GM23338 (cell line): ENCODE measurements around the gene SMG7. TPM values are rescaled to one million over a fixed set of nuclear protein-coding genes. Genes with fewer than 3 reads are reported as not detected.

Experiments
- ATAC-seq: fragments of 200-7000 bp; cut with Tn5 transposase; 3 replicates; pipeline ENCODE4 v1.9.1; 2020
- DNase-seq: peaks from one replicate; pipeline ENCODE4 v3.0.0-alpha.2; 2015; ENCODE audit warnings: low spot score
- H2AFZ ChIP-seq: fragments of 200-600 bp; sonication (generic); 2 replicates; pipeline ENCODE4 v1.8.0; 2016; ENCODE audit warnings: antibody characterized with exemption, mild to moderate bottlenecking, moderate library complexity
- H3F3A ChIP-seq: fragments of 200-600 bp; sonication (generic); replicated peaks from 2 replicates; pipeline ENCODE4 v1.8.0; 2017; ENCODE audit warnings: antibody characterized with exemption, mixed run types, low read depth
- H3K27ac ChIP-seq: fragments of 200-600 bp; sonication (generic); 2 replicates; pipeline ENCODE4 v1.6.1; 2016; ENCODE audit warnings: low read depth
- H3K27me3 ChIP-seq: fragments of 200-600 bp; sonication (generic); 2 replicates; pipeline ENCODE4 v1.8.0; 2016; ENCODE audit warnings: mild to moderate bottlenecking, mixed run types, moderate library complexity; ENCODE audit not compliant: insufficient read depth
- H3K36me3 ChIP-seq: fragments of 200-600 bp; sonication (generic); 2 replicates; pipeline ENCODE4 v1.8.0; 2016; ENCODE audit warnings: mild to moderate bottlenecking; ENCODE audit not compliant: insufficient read depth
- H3K4me1 ChIP-seq: fragments of 200-600 bp; sonication (generic); 2 replicates; pipeline ENCODE4 v1.8.0; 2016; ENCODE audit warnings: mild to moderate bottlenecking, moderate library complexity; ENCODE audit not compliant: insufficient read depth
- H3K4me2 ChIP-seq: fragments of 200-600 bp; sonication (generic); 2 replicates; pipeline ENCODE4 v1.7.1; 2017; ENCODE audit warnings: mixed run types
- H3K4me3 ChIP-seq: fragments of 200-600 bp; sonication (generic); 2 replicates; pipeline ENCODE4 v1.6.1; 2016; ENCODE audit warnings: mixed run types
- H3K79me2 ChIP-seq: fragments of 200-600 bp; sonication (generic); replicated peaks from 2 replicates; pipeline ENCODE4 v1.8.0; 2017; ENCODE audit warnings: mild to moderate bottlenecking; ENCODE audit not compliant: insufficient read depth
- H3K9me2 ChIP-seq: fragments of 200-600 bp; sonication (generic); 2 replicates; pipeline ENCODE4 v1.8.0; 2017; ENCODE audit not compliant: insufficient read depth
- H4K20me1 ChIP-seq: fragments of 200-600 bp; sonication (generic); replicated peaks from 2 replicates; pipeline ENCODE4 v1.8.0; 2017; ENCODE audit warnings: mild to moderate bottlenecking; ENCODE audit not compliant: insufficient read depth
- H3K27ac Mint-ChIP-seq: 2 replicates; pipeline ENCODE4 v1.8.0; 2020; ENCODE audit warnings: inconsistent platforms, mild to moderate bottlenecking, moderate library complexity, mixed read lengths
- H3K27me3 Mint-ChIP-seq: 3 replicates; pipeline ENCODE4 v1.8.0; 2022; ENCODE audit warnings: low read depth, mild to moderate bottlenecking, moderate library complexity, mixed read lengths, inconsistent platforms; ENCODE audit not compliant: insufficient read depth, poor library complexity
- H3K36me3 Mint-ChIP-seq: 3 replicates; pipeline ENCODE4 v1.8.0; 2021; ENCODE audit warnings: low read depth, mild to moderate bottlenecking, inconsistent platforms, moderate library complexity, mixed read lengths
- H3K4me1 Mint-ChIP-seq: 3 replicates; pipeline ENCODE4 v1.8.0; 2020; ENCODE audit warnings: mild to moderate bottlenecking, inconsistent platforms, mixed read lengths
- H3K4me3 Mint-ChIP-seq: 3 replicates; pipeline ENCODE4 v1.8.0; 2021; ENCODE audit warnings: moderate library complexity, mild to moderate bottlenecking, inconsistent platforms, mixed read lengths
- H3K9me3 Mint-ChIP-seq: 3 replicates; pipeline ENCODE4 v1.8.0; 2020; ENCODE audit warnings: moderate library complexity, mild to moderate bottlenecking, inconsistent platforms, mixed read lengths
- CREB1 ChIP-seq: fragments of 250-450 bp; sonication (Bioruptor Pico); IDR thresholded peaks from 2 replicates; pipeline ENCODE4 v1.5.0; 2020; ENCODE audit warnings: low read depth, mild to moderate bottlenecking, moderate library complexity
- EZH2 ChIP-seq: fragments of 200-600 bp; sonication (generic); IDR thresholded peaks from one replicate; pipeline ENCODE4 v1.8.0; 2017; ENCODE audit warnings: antibody characterized with exemption, mild to moderate bottlenecking, low read depth; ENCODE audit not compliant: unreplicated experiment
- EZH2phosphoT487 ChIP-seq: fragments of 200-600 bp; sonication (generic); IDR thresholded peaks from one replicate; pipeline ENCODE4 v1.8.1; 2018; ENCODE audit warnings: antibody characterized with exemption; ENCODE audit not compliant: unreplicated experiment
- JUNB ChIP-seq: IDR thresholded peaks from one replicate; pipeline ENCODE4 v1.6.1; 2016; ENCODE audit warnings: antibody characterized with exemption; ENCODE audit not compliant: unreplicated experiment
- NANOG ChIP-seq: IDR thresholded peaks from 2 replicates; pipeline ENCODE4 v1.6.1; 2016; ENCODE audit warnings: antibody characterized with exemption, borderline replicate concordance
- POLR2AphosphoS5 ChIP-seq: IDR thresholded peaks from 2 replicates; pipeline ENCODE4 v1.6.1; 2016; ENCODE audit warnings: antibody characterized with exemption, low read depth
- STAT1 ChIP-seq: IDR thresholded peaks from one replicate; pipeline ENCODE4 v1.6.1; 2016; ENCODE audit warnings: antibody characterized with exemption; ENCODE audit not compliant: unreplicated experiment
- ZNF114 ChIP-seq: fragments of 250-450 bp; sonication (Bioruptor Pico); IDR thresholded peaks from 2 replicates; pipeline ENCODE4 v1.5.0; 2020; ENCODE audit warnings: mild to moderate bottlenecking, moderate library complexity
- ZNF331 ChIP-seq: fragments of 250-450 bp; sonication (Bioruptor Pico); IDR thresholded peaks from 2 replicates; pipeline ENCODE4 v1.5.0; 2020; ENCODE audit warnings: low read depth, mild to moderate bottlenecking, moderate library complexity
- polyA plus RNA-seq: library from polyadenylated mRNA; unstranded; fragments of >200 nt; fragmentation: Nextera tagmentation; extraction: Ambion mirVana; gene quantifications from 2 replicates; pipeline ENCODE4 v1.2.1, GENCODE V29; 2016
- total RNA-seq: library from RNA; depleted of rRNA; stranded (reverse); fragments of >200 nt; shearing (Covaris generic); gene quantifications from 2 replicates; pipeline ENCODE4 v1.2.3, GENCODE V29; 2014
- TF ChIP-seq, protein P1 (sequence below): fragments of 250-450 bp; sonication (Bioruptor Pico); IDR thresholded peaks from 2 replicates; pipeline ENCODE4 v1.5.0; 2020; ENCODE audit warnings: mild to moderate bottlenecking, moderate library complexity
- TF ChIP-seq, protein P2 (sequence below), 2 experiments: fragments of 200-600 bp in 1 of 2; sonication (generic) in 1 of 2; conservative IDR thresholded peaks; 2 replicates each; pipeline versions ENCODE4 v1.5.1 to v1.6.1; 2016 to 2017; ENCODE audit warnings: antibody characterized with exemption in 2 of 2, low read depth in 2 of 2, mild to moderate bottlenecking in 2 of 2, moderate library complexity in 1 of 2
- TF ChIP-seq, protein P3 (sequence below): IDR thresholded peaks from one replicate; pipeline ENCODE4 v1.6.1; 2018; ENCODE audit warnings: antibody characterized with exemption; ENCODE audit not compliant: unreplicated experiment
- TF ChIP-seq, protein P4 (sequence below): IDR thresholded peaks from 2 replicates; pipeline ENCODE4 v1.6.1; 2016; ENCODE audit warnings: antibody characterized with exemption

The SMG7 gene
- total and polyA plus RNA-seq, 2 experiments from 2014 or later = 33.0 to 79.4 TPM

DNA sequence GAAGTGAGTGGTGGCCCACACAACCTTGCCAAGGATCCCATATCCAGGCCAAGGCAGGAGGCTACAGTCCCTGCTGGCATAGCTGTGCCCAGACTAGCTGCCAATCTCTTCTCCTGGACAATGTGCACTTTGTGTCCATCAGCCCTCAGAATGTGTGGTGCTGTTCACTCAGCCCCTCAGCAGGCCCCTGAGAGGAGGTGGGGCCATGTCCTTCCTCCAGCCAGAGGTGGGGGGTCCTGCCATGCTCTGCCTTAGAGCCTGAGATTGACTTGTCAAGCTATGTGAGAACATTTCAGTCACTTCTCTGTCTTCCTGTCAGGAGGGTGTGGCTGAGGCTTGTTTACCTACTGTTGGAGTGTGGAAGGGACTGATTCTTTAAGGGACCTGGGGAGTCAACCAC is 116.5 kb downstream of the SMG7 start:
- H3K79me2 ChIP-seq = no peaks in the 10 kb centered on the region
- no peak for ATAC-seq

More for the DNA sequence above, 116.5 kb downstream of the SMG7 start:
- Histone ChIP-seq H3K27me3 (no peaks in the 10 kb centered on the region), H3K4me3 (no peak overlapping the region), H3K4me1 (peaks cover 23% of the 10 kb centered on the region), H2AFZ (peak overlapping the region; percentile 92), H3F3A (no peaks in the 10 kb centered on the region), H3K4me2 (peak overlapping the region; percentile 32; the same call in 1 of the 2 replicates), H3K27ac (no peak overlapping the region), H3K36me3 (no peaks in the 10 kb centered on the region), H3K9me2 (no peaks in the 10 kb centered on the region), H4K20me1 (no peaks in the 10 kb centered on the region)
- peaks cover 3% of the 10 kb centered on the region for H3K27me3 Mint-ChIP-seq
- DNase-seq = no peak
- TF ChIP-seq, protein P1, sequence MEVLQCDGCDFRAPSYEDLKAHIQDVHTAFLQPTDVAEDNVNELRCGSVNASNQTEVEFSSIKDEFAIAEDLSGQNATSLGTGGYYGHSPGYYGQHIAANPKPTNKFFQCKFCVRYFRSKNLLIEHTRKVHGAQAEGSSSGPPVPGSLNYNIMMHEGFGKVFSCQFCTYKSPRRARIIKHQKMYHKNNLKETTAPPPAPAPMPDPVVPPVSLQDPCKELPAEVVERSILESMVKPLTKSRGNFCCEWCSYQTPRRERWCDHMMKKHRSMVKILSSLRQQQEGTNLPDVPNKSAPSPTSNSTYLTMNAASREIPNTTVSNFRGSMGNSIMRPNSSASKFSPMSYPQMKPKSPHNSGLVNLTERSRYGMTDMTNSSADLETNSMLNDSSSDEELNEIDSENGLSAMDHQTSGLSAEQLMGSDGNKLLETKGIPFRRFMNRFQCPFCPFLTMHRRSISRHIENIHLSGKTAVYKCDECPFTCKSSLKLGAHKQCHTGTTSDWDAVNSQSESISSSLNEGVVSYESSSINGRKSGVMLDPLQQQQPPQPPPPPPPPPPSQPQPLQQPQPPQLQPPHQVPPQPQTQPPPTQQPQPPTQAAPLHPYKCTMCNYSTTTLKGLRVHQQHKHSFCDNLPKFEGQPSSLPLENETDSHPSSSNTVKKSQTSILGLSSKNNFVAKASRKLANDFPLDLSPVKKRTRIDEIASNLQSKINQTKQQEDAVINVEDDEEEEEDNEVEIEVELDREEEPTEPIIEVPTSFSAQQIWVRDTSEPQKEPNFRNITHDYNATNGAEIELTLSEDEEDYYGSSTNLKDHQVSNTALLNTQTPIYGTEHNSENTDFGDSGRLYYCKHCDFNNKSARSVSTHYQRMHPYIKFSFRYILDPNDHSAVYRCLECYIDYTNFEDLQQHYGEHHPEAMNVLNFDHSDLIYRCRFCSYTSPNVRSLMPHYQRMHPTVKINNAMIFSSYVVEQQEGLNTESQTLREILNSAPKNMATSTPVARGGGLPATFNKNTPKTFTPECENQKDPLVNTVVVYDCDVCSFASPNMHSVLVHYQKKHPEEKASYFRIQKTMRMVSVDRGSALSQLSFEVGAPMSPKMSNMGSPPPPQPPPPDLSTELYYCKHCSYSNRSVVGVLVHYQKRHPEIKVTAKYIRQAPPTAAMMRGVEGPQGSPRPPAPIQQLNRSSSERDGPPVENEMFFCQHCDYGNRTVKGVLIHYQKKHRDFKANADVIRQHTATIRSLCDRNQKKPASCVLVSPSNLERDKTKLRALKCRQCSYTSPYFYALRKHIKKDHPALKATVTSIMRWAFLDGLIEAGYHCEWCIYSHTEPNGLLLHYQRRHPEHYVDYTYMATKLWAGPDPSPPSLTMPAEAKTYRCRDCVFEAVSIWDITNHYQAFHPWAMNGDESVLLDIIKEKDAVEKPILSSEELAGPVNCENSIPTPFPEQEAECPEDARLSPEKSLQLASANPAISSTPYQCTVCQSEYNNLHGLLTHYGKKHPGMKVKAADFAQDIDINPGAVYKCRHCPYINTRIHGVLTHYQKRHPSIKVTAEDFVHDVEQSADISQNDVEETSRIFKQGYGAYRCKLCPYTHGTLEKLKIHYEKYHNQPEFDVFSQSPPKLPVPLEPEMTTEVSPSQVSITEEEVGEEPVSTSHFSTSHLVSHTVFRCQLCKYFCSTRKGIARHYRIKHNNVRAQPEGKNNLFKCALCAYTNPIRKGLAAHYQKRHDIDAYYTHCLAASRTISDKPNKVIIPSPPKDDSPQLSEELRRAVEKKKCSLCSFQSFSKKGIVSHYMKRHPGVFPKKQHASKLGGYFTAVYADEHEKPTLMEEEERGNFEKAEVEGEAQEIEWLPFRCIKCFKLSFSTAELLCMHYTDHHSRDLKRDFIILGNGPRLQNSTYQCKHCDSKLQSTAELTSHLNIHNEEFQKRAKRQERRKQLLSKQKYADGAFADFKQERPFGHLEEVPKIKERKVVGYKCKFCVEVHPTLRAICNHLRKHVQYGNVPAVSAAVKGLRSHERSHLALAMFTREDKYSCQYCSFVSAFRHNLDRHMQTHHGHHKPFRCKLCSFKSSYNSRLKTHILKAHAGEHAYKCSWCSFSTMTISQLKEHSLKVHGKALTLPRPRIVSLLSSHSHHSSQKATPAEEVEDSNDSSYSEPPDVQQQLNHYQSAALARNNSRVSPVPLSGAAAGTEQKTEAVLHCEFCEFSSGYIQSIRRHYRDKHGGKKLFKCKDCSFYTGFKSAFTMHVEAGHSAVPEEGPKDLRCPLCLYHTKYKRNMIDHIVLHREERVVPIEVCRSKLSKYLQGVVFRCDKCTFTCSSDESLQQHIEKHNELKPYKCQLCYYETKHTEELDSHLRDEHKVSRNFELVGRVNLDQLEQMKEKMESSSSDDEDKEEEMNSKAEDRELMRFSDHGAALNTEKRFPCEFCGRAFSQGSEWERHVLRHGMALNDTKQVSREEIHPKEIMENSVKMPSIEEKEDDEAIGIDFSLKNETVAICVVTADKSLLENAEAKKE = no peak
- TF ChIP-seq STAT1 (no peak), EZH2 (no peak), EZH2phosphoT487 (no peak), CREB1 (CRISPR knock-in tag) (no peak), ZNF114 (CRISPR knock-in tag) (no peak), ZNF331 (CRISPR knock-in tag) (no peak), JUNB (no peak), NANOG (no peak), POLR2AphosphoS5 (no peak)
- TF ChIP-seq, protein P2, sequence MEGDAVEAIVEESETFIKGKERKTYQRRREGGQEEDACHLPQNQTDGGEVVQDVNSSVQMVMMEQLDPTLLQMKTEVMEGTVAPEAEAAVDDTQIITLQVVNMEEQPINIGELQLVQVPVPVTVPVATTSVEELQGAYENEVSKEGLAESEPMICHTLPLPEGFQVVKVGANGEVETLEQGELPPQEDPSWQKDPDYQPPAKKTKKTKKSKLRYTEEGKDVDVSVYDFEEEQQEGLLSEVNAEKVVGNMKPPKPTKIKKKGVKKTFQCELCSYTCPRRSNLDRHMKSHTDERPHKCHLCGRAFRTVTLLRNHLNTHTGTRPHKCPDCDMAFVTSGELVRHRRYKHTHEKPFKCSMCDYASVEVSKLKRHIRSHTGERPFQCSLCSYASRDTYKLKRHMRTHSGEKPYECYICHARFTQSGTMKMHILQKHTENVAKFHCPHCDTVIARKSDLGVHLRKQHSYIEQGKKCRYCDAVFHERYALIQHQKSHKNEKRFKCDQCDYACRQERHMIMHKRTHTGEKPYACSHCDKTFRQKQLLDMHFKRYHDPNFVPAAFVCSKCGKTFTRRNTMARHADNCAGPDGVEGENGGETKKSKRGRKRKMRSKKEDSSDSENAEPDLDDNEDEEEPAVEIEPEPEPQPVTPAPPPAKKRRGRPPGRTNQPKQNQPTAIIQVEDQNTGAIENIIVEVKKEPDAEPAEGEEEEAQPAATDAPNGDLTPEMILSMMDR (conservative IDR thresholded peaks at IDR 0.05; ENCODE audit: low read depth in 2 of 2) = no peak
- TF ChIP-seq, protein P3, sequence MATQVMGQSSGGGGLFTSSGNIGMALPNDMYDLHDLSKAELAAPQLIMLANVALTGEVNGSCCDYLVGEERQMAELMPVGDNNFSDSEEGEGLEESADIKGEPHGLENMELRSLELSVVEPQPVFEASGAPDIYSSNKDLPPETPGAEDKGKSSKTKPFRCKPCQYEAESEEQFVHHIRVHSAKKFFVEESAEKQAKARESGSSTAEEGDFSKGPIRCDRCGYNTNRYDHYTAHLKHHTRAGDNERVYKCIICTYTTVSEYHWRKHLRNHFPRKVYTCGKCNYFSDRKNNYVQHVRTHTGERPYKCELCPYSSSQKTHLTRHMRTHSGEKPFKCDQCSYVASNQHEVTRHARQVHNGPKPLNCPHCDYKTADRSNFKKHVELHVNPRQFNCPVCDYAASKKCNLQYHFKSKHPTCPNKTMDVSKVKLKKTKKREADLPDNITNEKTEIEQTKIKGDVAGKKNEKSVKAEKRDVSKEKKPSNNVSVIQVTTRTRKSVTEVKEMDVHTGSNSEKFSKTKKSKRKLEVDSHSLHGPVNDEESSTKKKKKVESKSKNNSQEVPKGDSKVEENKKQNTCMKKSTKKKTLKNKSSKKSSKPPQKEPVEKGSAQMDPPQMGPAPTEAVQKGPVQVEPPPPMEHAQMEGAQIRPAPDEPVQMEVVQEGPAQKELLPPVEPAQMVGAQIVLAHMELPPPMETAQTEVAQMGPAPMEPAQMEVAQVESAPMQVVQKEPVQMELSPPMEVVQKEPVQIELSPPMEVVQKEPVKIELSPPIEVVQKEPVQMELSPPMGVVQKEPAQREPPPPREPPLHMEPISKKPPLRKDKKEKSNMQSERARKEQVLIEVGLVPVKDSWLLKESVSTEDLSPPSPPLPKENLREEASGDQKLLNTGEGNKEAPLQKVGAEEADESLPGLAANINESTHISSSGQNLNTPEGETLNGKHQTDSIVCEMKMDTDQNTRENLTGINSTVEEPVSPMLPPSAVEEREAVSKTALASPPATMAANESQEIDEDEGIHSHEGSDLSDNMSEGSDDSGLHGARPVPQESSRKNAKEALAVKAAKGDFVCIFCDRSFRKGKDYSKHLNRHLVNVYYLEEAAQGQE = no peak
- TF ChIP-seq, protein P4, sequence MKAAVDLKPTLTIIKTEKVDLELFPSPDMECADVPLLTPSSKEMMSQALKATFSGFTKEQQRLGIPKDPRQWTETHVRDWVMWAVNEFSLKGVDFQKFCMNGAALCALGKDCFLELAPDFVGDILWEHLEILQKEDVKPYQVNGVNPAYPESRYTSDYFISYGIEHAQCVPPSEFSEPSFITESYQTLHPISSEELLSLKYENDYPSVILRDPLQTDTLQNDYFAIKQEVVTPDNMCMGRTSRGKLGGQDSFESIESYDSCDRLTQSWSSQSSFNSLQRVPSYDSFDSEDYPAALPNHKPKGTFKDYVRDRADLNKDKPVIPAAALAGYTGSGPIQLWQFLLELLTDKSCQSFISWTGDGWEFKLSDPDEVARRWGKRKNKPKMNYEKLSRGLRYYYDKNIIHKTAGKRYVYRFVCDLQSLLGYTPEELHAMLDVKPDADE = no peak
- no peak overlapping the region for H3K4me3 Mint-ChIP-seq
- H3K9me3 Mint-ChIP-seq = no peaks in the 10 kb centered on the region; the same call in 2 of the 3 replicates
- H3K27ac Mint-ChIP-seq = no peak overlapping the region
- no peaks in the 10 kb centered on the region for H3K36me3 Mint-ChIP-seq
- peaks cover 26% of the 10 kb centered on the region for H3K4me1 Mint-ChIP-seq
